HG03342 (cell line): ENCODE measurements around the gene ARAP1.

ENCODE experiments used
- ATAC-seq: cut with Tn5 transposase; IDR thresholded peaks from one replicate; pipeline ENCODE4 v1.9.1; 2021; ENCODE audit warnings: mild to moderate bottlenecking, moderate library complexity; ENCODE audit not compliant: unreplicated experiment

Gene ARAP1

DNA sequence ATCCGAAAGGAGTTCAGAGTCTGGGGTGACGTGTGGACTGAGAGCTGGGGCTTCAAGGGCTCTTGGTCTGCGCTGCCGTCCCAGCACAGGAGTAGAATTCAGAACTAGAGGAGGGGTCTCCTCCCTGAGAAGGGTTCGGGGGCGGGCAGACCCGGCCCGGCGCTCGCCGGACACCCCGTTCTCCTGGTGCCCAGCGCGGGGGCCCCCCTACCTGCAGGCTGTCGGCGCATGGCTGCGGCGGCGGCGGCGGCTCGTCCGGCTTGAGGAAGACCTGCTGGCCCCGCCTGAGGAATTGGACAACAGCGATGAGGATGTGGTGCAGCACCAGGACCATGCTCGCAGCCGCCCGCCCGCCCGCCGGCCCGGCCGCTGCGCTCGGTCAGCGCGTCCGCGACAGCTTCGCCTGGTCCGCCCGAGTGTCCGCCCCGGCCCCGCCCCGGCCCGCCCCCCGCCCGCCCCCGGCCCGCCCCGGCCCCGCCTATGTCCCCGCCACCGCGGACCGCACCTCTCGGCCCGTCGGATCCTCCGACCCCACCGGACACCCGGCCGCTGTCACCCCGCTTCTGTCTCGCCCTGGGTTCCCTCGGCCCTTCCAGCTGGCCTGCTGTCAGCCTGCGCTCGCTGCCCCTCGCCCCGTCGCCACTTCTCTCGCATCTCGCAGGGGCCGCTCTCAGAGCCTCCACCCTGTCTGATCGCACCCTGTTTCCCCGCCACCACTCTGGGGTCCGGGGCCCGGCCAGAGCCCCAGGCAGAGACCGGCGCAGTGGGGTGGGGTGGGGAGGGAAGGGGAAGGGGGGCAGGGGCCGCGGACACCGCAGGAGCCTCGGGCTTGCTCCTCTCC lies 109.9 kb downstream of the ARAP1 start:
- ATAC-seq: no peak

DNA sequence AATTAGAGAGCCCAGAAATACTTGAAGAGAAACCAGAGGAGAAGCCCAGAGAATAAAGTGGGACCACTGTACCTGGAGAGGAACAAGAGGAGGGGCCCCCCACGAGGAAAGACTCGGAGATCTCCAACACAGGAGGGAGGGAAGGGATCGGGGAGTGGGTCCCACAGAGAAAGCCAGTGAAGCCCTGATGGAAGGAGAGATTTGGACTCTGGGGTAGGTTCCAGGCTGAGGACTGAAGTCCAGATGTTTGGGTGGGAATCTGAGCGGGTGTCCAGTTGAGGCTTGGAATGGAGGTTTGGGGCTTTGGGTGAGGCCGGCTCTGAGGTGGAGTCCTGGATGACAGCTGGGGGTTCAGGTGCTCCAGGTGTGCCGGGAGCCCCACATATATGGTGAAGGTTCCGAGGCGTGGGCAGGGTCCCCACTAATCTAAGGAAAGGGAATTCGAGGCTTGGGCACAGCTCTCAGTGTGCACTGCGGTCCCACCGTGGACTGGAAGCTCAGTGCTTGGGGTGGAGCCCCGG lies 110.6 kb downstream of the ARAP1 start:
- no peak for ATAC-seq

DNA sequence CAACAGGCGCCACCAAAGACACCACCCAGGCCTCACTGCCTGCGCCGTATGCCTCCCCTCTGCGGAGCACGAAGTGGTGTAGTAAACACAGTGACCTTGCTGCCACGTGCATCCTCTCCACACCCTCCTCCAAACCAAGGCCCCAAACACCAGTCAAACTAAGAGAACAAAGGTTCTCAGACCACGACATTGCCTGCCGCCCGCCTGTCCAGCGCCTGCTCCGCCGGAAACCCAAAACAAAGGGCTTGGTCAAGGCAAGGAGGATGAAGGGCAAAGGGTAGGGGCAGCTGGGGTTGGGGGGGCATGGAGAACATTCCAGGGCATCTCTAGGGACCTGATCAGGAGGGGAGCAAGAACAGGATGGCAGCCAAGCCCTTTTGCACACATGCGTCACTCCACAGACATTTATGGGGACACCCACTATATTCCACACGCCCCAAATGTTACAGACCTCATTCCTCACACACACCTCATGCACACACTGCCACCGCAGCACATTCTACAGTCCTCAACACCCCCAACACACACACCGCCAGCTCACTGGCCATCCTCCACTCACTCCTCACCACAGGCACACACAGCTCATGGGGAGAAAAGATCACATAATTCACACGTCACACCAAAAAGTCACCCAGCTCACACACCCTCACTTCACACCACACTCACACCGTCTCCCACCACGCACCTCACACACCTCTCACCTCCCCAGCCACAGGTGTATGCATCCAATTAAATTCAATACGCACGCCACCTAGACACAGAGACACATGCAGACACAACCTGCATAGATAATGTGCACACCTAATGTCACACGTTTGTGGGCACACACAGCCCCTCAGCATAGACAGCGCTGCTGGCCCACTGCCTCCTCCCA lies 112.5 kb downstream of the ARAP1 start:
- no peak for ATAC-seq

DNA sequence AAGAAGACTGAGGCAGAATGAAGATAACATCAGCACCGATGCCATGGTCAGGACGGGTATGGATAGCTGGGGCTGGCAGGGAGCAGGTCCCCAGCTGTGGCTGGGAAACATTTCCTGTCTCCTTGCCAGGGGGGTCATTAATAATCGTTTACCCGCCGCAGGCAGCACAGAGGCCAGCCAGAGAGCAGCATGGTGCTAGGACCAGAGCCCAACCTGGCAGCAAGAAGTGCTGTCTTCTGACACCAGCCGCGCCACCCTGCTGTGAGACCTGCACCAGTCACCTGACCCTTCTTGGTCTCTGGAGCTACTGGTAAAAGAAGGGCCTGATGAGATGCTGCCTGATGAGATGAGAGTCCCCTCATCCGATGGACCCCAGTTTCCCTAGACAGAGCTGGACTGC lies 114.3 kb downstream of the ARAP1 start:
- ATAC-seq: no peak

DNA sequence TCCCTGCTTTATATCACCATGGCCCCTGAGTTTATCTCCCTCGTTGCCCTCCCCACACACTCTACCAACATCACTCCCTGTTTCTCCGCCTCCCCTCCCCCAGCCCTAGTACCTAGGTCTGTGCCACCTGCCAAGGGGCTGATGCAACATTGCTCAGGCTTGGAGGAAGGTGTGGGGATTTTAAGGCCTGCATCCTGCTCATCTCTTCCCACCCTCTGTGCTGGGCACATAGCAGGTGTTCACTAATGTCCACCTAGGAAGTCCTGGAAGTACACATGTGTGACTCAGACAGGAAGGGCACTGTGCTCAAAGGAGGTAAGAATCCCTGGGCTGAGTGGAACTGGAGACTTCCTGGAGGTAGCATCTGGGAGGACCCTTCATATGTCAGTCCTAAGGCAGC lies 115.0 kb downstream of the ARAP1 start:
- no peak for ATAC-seq

DNA sequence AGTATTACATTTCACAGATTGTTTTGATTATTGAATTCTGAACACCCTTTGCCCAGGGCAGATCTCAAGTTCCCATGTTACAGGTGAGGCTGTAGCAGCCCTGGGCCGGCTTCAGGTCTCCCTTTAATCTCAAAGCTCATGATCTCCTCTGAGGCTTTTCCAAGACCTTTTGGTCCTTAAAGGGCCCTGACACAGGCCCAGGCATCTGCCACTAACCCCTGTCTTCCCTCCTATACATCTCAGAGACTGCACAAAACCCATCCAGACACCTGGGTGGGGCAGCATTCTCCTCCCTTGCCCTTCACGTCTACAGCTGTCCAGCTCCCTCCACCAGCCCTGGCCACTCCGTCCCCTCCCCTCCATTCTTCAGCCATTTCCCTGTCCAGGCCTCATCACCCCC lies 115.8 kb downstream of the ARAP1 start:
- ATAC-seq: no peak

DNA sequence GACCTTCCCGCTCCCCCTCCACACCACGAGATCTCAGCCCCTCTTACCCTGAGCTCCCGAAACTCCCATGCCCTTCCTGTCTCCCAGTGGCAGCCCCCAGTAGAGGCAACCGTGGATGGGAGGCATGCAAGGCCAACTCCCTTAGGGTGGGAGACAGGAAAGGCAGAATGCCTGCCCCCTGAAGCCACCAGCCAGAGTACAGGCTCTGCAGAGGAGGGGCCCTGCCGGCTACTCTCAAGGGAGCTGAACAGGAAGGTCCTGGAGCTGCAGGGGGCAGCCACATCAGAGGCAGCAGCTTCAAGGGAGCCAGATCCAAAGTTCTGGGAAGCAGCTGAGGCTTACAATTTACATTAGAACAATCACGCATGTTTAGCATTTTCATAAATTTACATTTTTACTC lies 116.3 kb downstream of the ARAP1 start:
- no peak for ATAC-seq

DNA sequence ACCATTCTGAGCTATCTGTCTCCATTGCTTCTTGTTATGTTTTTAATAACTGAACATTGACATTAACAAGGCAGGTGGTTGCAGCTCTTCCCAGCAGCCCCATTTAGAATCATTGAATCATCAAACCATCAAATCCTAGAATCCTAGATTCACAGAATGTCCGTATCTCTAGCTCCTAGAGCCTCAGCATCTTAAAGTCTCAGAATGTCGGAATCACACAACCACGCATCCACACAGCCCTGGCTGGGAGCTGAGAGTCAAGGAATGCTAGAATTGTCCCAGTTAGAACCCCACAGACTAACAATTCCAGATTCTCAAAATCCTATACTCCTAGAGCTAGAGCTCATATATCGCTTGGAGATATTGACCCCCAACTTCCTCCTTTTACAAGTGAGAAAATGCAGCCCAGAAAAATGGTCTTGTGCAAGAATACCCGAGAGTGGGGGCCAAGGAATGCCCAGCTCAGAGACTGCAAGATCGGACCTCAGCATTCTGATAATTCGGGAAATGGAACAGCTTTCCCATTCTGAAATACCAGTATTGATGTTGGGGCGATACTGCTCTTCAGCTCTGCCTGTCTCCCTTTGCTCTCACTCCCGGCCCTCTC lies 116.8 kb downstream of the ARAP1 start:
- no peak for ATAC-seq
